Pericardium fibroblast (primary cell): Measurements from ENCODE around the gene CROCC2. TPM values are rescaled to one million over a fixed set of nuclear protein-coding genes. Genes with fewer than 3 reads are reported as not detected.

Experiments
- total RNA-seq: library from RNA; depleted of rRNA; stranded (reverse); fragments of >200 nt; gene quantifications from 2 replicates; pipeline ENCODE4 v1.2.3, GENCODE V29; 2015

The CROCC2 gene
- total RNA-seq: not detected in 2 replicates

DNA sequence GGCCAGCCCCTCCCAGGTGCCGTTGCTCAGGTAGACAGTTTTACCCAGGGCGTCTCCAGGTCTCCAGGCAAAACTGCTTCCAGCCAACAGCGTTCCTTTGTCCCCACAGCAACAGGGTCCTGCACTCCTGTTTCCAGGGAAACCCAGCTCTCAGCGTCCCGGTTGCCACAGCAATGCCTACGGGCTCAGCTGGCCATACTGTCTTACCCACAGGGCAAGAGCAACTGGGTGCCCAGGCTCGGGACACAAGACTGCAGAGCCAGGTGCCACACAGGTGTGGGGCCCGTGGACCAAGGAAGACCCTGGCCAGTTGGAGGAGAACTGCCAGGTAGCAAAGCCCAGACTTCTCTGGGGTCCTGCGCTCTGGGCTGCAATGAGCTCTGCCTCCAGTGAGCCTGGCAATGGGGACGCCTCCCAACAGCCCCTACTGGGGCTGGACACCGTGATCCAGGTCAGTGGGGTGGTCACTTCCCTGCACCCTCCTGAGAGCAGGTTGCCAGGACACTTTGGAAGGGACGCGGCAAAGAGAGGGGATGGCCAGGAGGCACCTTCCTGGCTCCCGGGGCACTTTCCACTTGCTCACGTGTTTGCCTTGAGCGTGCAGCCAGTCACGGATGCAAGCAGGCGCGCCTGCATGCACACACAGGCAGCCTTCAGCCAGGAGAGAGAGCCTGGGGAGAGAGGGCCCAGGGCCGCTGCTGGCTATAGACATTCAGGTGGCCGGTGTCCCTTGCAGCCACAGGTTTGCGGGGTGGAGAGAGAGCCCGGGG lies at the start of gene CROCC2:
Gene CROCC2 (plus strand): TSS at position 196 of the 770 bp plus-strand sequence. CDS start 178 bp downstream, at position 374.

DNA sequence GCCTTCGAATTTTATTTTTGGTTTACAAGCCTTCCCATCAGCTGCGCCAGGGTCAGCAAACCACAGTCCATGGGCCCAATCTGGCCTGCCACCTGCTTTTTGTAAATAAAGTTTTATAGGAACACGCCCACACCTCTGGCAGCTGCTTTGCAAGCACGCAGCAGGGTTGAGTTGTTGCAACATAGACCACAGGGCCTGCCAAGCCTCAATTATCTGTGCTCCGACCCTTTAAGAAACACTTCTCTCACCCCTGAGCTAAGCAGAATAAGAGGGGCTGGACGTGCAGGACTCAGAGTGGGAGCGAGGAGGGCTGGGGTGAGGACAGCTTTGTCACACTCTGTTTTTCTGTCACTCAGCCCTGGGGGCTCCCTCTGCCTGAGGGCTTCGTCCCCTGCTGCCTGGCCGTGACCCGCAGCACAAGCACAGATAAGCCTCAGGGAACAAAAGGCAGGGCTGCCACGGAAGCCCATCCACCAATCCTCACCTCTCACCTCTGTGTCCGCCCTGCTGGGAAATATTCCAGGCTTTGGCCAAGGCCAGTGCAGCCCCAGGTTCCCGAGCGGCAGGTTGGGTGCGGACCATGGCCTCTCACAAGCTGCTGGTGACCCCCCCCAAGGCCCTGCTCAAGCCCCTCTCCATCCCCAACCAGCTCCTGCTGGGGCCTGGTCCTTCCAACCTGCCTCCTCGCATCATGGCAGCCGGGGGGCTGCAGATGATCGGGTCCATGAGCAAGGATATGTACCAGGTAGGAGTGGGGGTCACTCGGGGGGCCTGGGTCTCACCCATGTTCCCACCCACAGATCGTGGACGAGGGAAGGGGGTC lies 37.6 kb upstream of the CROCC2 start, which contains the start of gene AGXT:
Gene AGXT (plus strand): TSS at position 539 of the 823 bp plus-strand sequence. CDS start 42 bp downstream, at position 581.

DNA sequence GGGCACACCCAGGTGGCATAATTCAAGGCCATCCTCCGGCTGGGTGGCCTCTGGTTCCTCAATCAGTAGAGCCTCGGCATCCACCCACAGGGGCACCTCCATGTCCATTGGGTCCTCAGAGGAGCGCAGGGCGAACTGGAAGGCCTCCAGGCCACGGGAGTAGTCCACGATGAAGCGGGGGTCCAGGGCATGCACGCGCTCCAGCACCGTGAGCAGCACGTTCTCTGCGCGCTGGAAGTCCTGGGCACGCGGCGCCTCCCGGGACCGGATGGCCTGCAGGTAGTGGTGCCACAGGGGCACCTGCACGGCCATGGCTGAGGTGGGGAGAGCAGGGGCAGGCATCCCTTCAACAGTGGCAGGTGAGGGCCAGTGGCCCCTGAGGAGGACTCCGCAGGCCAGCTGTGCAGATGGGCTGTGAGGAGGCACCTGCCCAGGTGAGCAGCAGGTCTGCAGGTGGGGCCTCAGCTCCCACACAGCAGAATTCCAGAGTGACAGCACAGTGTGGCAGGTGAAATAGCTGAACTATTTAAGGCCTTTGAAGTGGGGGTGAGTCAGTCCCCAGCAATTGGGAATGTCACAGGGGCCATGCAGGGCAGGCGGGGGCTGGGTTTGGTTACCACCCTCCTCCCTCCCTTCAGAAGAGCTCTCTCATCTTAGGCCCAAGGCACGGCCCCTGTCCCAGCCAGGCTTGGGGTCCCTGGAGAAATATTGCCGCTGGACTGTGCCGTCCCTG lies 10.3 kb upstream of the CROCC2 start, which contains the start of gene MAB21L4:
Gene MAB21L4 (minus strand): TSS at position 501 of the 733 bp plus-strand sequence. CDS start 159 bp downstream, at position 342.

DNA sequence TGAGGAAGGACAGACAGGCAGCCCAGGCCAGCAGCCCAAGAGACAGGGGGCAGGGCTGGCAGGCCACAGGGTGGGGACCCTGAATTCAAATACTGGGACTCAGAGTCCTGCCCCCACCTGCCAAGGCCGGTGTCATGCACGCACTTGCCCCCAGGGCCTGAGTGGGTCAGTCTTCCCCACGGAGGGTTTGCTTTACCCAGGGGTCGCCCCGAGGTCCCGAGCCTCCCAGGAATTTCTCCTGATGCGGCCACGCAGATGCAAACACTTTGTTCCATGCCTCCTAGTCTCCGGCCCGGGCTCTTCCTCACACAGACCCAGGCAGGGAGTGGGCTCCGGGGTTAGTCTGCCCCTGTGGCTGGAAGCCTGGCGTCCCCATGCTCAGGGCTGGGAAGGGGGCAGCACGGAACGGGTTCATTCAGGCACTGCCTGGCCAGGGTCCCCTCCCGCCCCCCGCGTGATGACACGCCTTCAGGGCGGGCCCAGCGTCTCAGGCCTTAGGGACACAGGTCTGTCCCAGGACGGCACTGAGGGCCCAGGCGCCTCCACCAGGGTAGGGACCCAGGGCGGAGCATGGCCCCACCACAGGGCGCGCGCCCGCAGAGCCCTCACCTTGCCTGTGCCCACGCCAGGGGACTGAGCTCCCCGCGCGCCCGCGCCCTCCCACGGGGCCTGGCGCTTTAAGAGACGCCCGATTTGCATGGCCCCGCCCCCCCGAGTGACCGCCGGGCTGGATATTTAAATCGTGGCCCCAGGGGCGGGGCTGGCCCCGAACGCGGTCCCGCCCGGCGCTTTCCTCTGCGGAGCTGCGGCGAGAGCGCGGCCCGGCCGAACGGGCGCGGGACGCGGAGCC lies 91.9 kb downstream of the CROCC2 start, which contains the start of gene SNED1:
Gene SNED1 (plus strand): TSS at position 763 of the 850 bp plus-strand sequence. CDS start 220 bp downstream, outside the sequence.

Other genes with a start within 250 kb of the CROCC2 start
- not detected in 2 replicates for gene AQP12B, start 223.5 kb upstream of the CROCC2 start, total RNA-seq
- not detected in 2 replicates for gene AQP12A, start 214.5 kb upstream of the CROCC2 start, total RNA-seq
- under 0.01 TPM in 1 of 2 replicates, not detected in the other for gene KIF1A, start 86.1 kb upstream of the CROCC2 start, total RNA-seq
- gene AGXT, start 37.5 kb upstream of the CROCC2 start, total RNA-seq: not detected in 2 replicates
- not detected in 2 replicates for gene MAB21L4, start 10.2 kb upstream of the CROCC2 start, total RNA-seq
- 17.0 and 27.7 TPM in 2 replicates for gene SNED1, start 92.3 kb downstream of the CROCC2 start, total RNA-seq
- gene MTERF4, start 196.0 kb downstream of the CROCC2 start, total RNA-seq: 17.3 and 17.4 TPM in 2 replicates
- 1.5 and 3.2 TPM in 2 replicates for gene PASK, start 243.1 kb downstream of the CROCC2 start, total RNA-seq
- 40.9 and 74.5 TPM in 2 replicates for gene PPP1R7, start 244.1 kb downstream of the CROCC2 start, total RNA-seq